RWPE2 (cell line): ENCODE results near the gene C13orf42.

Source experiments
- ATAC-seq: fragments of 200-7000 bp; cut with Tn5 transposase; 3 replicates; pipeline ENCODE4 v1.9.1; 2021; ENCODE audit warnings: low read depth
- DNase-seq: peaks from one replicate; pipeline ENCODE4 v3.0.0-alpha.2; 2020; ENCODE audit warnings: low spot score
- H3K27ac ChIP-seq: fragments of 450-650 bp; 2 replicates; pipeline ENCODE4 v1.5.1; 2017; ENCODE audit warnings: mild to moderate bottlenecking; ENCODE audit not compliant: poor library complexity, severe bottlenecking
- H3K27me3 ChIP-seq: fragments of 250-450 bp; sonication (Bioruptor Pico); 2 replicates; pipeline ENCODE4 v1.5.1; 2021; ENCODE audit warnings: mild to moderate bottlenecking, moderate library complexity; ENCODE audit not compliant: insufficient read depth, poor library complexity, severe bottlenecking
- H3K36me3 ChIP-seq: fragments of 250-450 bp; sonication (Bioruptor Pico); 2 replicates; pipeline ENCODE4 v1.5.1; 2020; ENCODE audit warnings: low read depth, mild to moderate bottlenecking, moderate library complexity
- H3K4me1 ChIP-seq: fragments of 250-450 bp; sonication (Bioruptor Pico); 2 replicates; pipeline ENCODE4 v1.5.1; 2021; ENCODE audit warnings: mild to moderate bottlenecking, moderate library complexity; ENCODE audit not compliant: insufficient read depth, poor library complexity, severe bottlenecking
- H3K4me3 ChIP-seq: fragments of 250-450 bp; sonication (Bioruptor Pico); 2 replicates; pipeline ENCODE4 v1.5.1; 2021; ENCODE audit warnings: mild to moderate bottlenecking, moderate library complexity; ENCODE audit not compliant: severe bottlenecking
- H3K9me3 ChIP-seq: fragments of 250-450 bp; sonication (Bioruptor Pico); 2 replicates; pipeline ENCODE4 v1.5.1; 2021; ENCODE audit warnings: mild to moderate bottlenecking, moderate library complexity; ENCODE audit not compliant: severe bottlenecking
- CTCF ChIP-seq: fragments of 450-650 bp; IDR thresholded peaks from one replicate; pipeline ENCODE4 v1.5.1; 2017; ENCODE audit warnings: mild to moderate bottlenecking, moderate library complexity; ENCODE audit not compliant: poor library complexity, severe bottlenecking

The C13orf42 gene

GRCh38 chr13:51066091-51066831 is 44.8 kb downstream of the C13orf42 start:
- no peak for DNase-seq
- H3K27ac ChIP-seq: no peak overlapping the region
- no peak for TF ChIP-seq CTCF
- no peak overlapping the region for H3K4me3 ChIP-seq
- H3K36me3 ChIP-seq: no peaks in the 10 kb centered on the region
- H3K9me3 ChIP-seq: no peaks in the 10 kb centered on the region
- no peaks in the 10 kb centered on the region for H3K27me3 ChIP-seq
- no peak; the same call in 1 of the 3 replicates for ATAC-seq
- no peaks in the 10 kb centered on the region for H3K4me1 ChIP-seq

GRCh38 chr13:51065372-51066090 is 45.5 kb downstream of the C13orf42 start:
- DNase-seq (no peak), ATAC-seq (no peak)
- Histone ChIP-seq H3K27me3 (no peaks in the 10 kb centered on the region), H3K9me3 (no peaks in the 10 kb centered on the region), H3K27ac (no peak overlapping the region), H3K36me3 (no peaks in the 10 kb centered on the region), H3K4me3 (no peak overlapping the region), H3K4me1 (no peaks in the 10 kb centered on the region)
- TF ChIP-seq CTCF: no peak

DNA sequence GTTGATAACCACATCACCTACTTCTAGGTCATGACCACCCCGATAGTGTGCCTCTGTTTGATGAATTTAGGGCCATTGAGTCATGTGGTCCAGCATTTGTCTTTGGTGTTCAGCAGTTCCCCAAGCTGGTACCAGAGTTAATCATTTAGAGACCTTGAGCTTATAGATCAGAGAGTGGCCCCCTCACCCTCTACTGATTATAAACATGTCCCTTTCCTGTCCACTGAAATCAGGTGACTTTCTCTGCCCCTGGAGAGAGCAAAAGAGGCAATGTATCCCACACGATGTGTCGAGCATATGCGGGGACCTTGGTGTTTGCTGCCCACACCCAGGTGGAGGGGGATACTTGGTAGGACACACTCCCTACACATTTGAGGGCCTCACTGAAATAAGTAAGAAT is 46.3 kb downstream of the C13orf42 start:
- DNase-seq (no peak), ATAC-seq (no peak)
- no peak overlapping the region for H3K4me3 ChIP-seq
- H3K27me3 ChIP-seq: no peaks in the 10 kb centered on the region
- H3K27ac ChIP-seq: no peak overlapping the region
- no peak for TF ChIP-seq CTCF
- no peaks in the 10 kb centered on the region for H3K4me1 ChIP-seq
- no peaks in the 10 kb centered on the region for H3K9me3 ChIP-seq
- no peaks in the 10 kb centered on the region for H3K36me3 ChIP-seq

GRCh38 chr13:51063909-51064308 is 47.2 kb downstream of the C13orf42 start:
- no peaks in the 10 kb centered on the region for H3K27me3 ChIP-seq
- H3K4me3 ChIP-seq: no peak overlapping the region
- no peak for TF ChIP-seq CTCF
- no peak for ATAC-seq
- no peak for DNase-seq
- no peaks in the 10 kb centered on the region for H3K4me1 ChIP-seq
- no peaks in the 10 kb centered on the region for H3K36me3 ChIP-seq
- no peak overlapping the region for H3K27ac ChIP-seq
- no peaks in the 10 kb centered on the region for H3K9me3 ChIP-seq
